B cell (primary cell): ENCODE measurements around the gene PAXIP1. TPM values are rescaled to one million over a fixed set of nuclear protein-coding genes. Genes with fewer than 3 reads are reported as not detected.

ENCODE experiments used
- ATAC-seq: fragments of 200-7000 bp; cut with Tn5 transposase; one replicate; pipeline ENCODE4 v1.10.0; 2021; ENCODE audit warnings: low read depth, mild to moderate bottlenecking, moderate number of reproducible peaks, moderate library complexity
- CTCF ChIA-PET: fragments of 350-600 bp; sonication (Branson Sonifier 250); formaldehyde crosslinking; loops from one replicate; lab custom pipeline; 2021; ENCODE audit warnings: antibody characterized with exemption, inconsistent platforms; lab: Charles Lee
- POLR2A ChIA-PET: fragments of 350-600 bp; sonication (Branson Sonifier 250); formaldehyde crosslinking; loops from one replicate; lab custom pipeline; 2021; ENCODE audit warnings: antibody characterized with exemption; lab: Charles Lee
- DNase-seq: peaks from one replicate; pipeline ENCODE4 v3.0.0; 2013
- H2AFZ ChIP-seq: 2 replicates; pipeline ENCODE4 v1.6.1; 2012; ENCODE audit warnings: mild to moderate bottlenecking, low read depth, low read length; ENCODE audit not compliant: insufficient read depth, poor library complexity, severe bottlenecking
- H3K27ac ChIP-seq, 2 donors: 1 replicate in 1 of 2; 2 replicates in 1 of 2; pipeline ENCODE4 v1.5.1; 2012 to 2013; ENCODE audit warnings: low read length in 2 of 2, mild to moderate bottlenecking in 2 of 2, moderate library complexity in 1 of 2
- H3K27me3 ChIP-seq, 4 experiments: fragments of 200-600 bp in 1 of 4; sonication (generic) in 1 of 4; replicated peaks in 1 of 4; 1 replicate in 2 of 4; 2 replicates in 2 of 4; pipeline versions ENCODE4 v1.6.1 to v1.7.0; 2013 to 2016; ENCODE audit warnings: low read length in 3 of 4, mild to moderate bottlenecking in 2 of 4, mixed read lengths in 1 of 4, moderate library complexity in 1 of 4; ENCODE audit not compliant: insufficient read depth in 4 of 4, control insufficient read depth in 3 of 4; ENCODE audit errors: control extremely low read depth in 1 of 4
- H3K36me3 ChIP-seq, 2 experiments: replicated peaks in 1 of 2; 1 replicate in 1 of 2; 2 replicates in 1 of 2; pipeline versions ENCODE4 v1.6.1 to v1.7.1; 2013; ENCODE audit warnings: low read length in 1 of 2; ENCODE audit not compliant: insufficient read depth in 2 of 2, control insufficient read depth in 1 of 2; ENCODE audit errors: control extremely low read depth in 1 of 2, extremely low read depth in 1 of 2
- H3K4me1 ChIP-seq, 2 donors: fragments of 200-600 bp in 1 of 2; sonication (generic) in 1 of 2; 1 replicate in 1 of 2; 2 replicates in 1 of 2; pipeline versions ENCODE4 v1.5.1 to v1.6.1; 2013 to 2017; ENCODE audit warnings: low read length in 2 of 2; ENCODE audit not compliant: control insufficient read depth in 2 of 2, insufficient read depth in 2 of 2
- H3K4me2 ChIP-seq: replicated peaks from 2 replicates; pipeline ENCODE3; 2012; ENCODE audit warnings: mild to moderate bottlenecking, low read depth, low read length; ENCODE audit not compliant: poor library complexity, severe bottlenecking
- H3K4me3 ChIP-seq, 5 experiments: fragments of 200-600 bp in 1 of 5; sonication (generic) in 1 of 5; 1 replicate in 3 of 5; 2 replicates in 2 of 5; pipeline versions ENCODE4 v1.5.1 to v1.7.0; 2011 to 2016; ENCODE audit warnings: low read length in 4 of 5, mild to moderate bottlenecking in 4 of 5, low read depth in 2 of 5, control low read depth in 1 of 5, moderate library complexity in 1 of 5; ENCODE audit not compliant: insufficient read depth in 1 of 5; ENCODE audit errors: control extremely low read depth in 1 of 5, extremely low read depth in 1 of 5
- H3K79me2 ChIP-seq: fragments of 200-600 bp; sonication (generic); one replicate; pipeline ENCODE4 v1.6.0; 2016; ENCODE audit warnings: low read length; ENCODE audit not compliant: control insufficient read depth, insufficient read depth
- H3K9ac ChIP-seq: fragments of 200-600 bp; sonication (generic); 2 replicates; pipeline ENCODE4 v1.6.1; 2017; ENCODE audit warnings: mild to moderate bottlenecking, low read length, moderate library complexity
- H3K9me3 ChIP-seq, 3 donors: one replicate each; pipeline versions ENCODE4 v1.6.1 to v1.7.1; 2013; ENCODE audit warnings: low read length in 2 of 3; ENCODE audit not compliant: control insufficient read depth in 2 of 3, insufficient read depth in 1 of 3; ENCODE audit errors: control extremely low read depth in 1 of 3
- H4K20me1 ChIP-seq: 2 replicates; pipeline ENCODE4 v1.6.0; 2012; ENCODE audit warnings: mild to moderate bottlenecking, low read length; ENCODE audit not compliant: insufficient read depth, control insufficient read depth, poor library complexity, severe bottlenecking
- H3K27ac Mint-ChIP-seq: one replicate; pipeline ENCODE4 v1.8.0; 2021; ENCODE audit warnings: mixed read lengths
- H3K27me3 Mint-ChIP-seq: one replicate; pipeline ENCODE4 v1.8.0; 2021; ENCODE audit warnings: mixed read lengths
- H3K4me1 Mint-ChIP-seq: one replicate; pipeline ENCODE4 v1.8.0; 2021; ENCODE audit warnings: mixed read lengths
- H3K4me3 Mint-ChIP-seq: one replicate; pipeline ENCODE4 v1.8.0; 2021; ENCODE audit warnings: mixed read lengths
- H3K9me3 Mint-ChIP-seq: one replicate; pipeline ENCODE4 v1.8.0; 2022; ENCODE audit warnings: mixed read lengths; ENCODE audit not compliant: insufficient read depth
- EZH2 ChIP-seq: IDR thresholded peaks from 2 replicates; pipeline ENCODE4 v1.6.1; 2012; ENCODE audit warnings: borderline replicate concordance, low read depth, mild to moderate bottlenecking, moderate library complexity, low read length; ENCODE audit not compliant: insufficient read depth, poor library complexity, severe bottlenecking
- WGBS: methylation state at CpG from one replicate; pipeline ENCODE4 v1.1.5; 2013; ENCODE audit warnings: missing lambda C conversion rate; ENCODE audit not compliant: insufficient coverage; 5-methylcytosine and 5-hydroxymethylcytosine counted together
- intact Hi-C: fragments of 100-400 bp; cut with micrococcal nuclease; formaldehyde crosslinking; loops from one replicate; pipeline ENCODE4 v1.10.0; 2022
- polyA plus RNA-seq: library from polyadenylated mRNA; depleted of rRNA; stranded (reverse); fragments of >200 nt; gene quantifications from 2 replicates; pipeline ENCODE4 v1.2.3, GENCODE V29; 2012
- total RNA-seq, 2 donors: library from RNA; stranded (reverse); fragments of 120-200 nt in 1 of 2; gene quantifications; 1 replicate in 1 of 2; 2 replicates in 1 of 2; pipeline versions ENCODE4 v1.2.3 to v1.2.4, GENCODE V29; 2013 to 2022
- TF ChIP-seq, protein P1 (sequence below): fragments of 200-600 bp; IDR thresholded peaks from one replicate; pipeline ENCODE4 v1.8.0; 2022; ENCODE audit warnings: antibody characterized with exemption, mild to moderate bottlenecking

PAXIP1 gene
- total and polyA plus RNA-seq, 2 donors (not counting 1 experiment from before 2014, with no cell fraction given): 9.2 to 18.5 TPM

DNA sequence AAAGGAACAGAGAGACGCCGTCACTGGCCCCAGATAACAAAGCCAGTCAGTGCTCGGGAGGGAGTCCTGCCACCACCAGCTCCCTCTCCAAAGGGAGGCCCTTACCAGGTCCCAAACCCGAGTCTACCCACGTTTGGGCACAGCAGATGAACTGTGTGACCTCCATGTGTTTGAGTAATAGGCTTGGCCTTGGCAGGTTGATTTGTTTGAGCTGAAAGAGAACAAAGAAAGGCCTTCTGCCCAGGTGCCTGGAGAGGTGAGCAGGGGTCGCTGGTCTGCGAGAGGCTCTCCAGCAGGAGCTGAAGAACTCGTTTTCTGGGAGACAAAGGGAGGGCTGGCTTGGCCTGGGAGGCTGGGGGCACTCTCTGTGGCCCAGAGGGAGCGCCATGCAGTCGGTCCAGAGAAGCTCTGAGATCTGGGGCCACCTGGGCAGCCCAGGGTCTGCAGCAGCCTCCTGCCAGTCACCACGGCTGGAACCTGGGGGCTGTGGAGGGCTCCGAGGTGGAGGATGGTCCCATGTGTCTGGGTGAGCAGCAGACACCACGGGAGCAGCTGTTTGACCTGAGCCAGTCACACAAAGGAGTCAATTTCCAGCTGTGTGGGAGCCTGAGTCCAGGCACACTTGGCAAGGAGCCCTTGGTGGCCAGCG lies 99.7 kb downstream of the PAXIP1 start:
- intact Hi-C loops: no loop called here
- Histone ChIP-seq H2AFZ (no peak overlapping the region), H3K9me3 (peaks cover 0 to 7% (median 0%) of the 10 kb centered on the region in 3 donors), H3K9ac (no peak overlapping the region), H3K27ac (no peak overlapping the region), H3K36me3 (no peaks in the 10 kb centered on the region), H3K4me1 (no peaks in the 10 kb centered on the region), H3K27me3 (no peaks in the 10 kb centered on the region), H4K20me1 (no peaks in the 10 kb centered on the region), H3K79me2 (no peaks in the 10 kb centered on the region), H3K4me2 (no peak overlapping the region), H3K4me3 (no peak overlapping the region)
- ATAC-seq (no peak), DNase-seq (no peak)
- no peak overlapping the region for H3K27ac Mint-ChIP-seq
- peaks cover 8% of the 10 kb centered on the region for H3K27me3 Mint-ChIP-seq
- peaks cover 2% of the 10 kb centered on the region for H3K9me3 Mint-ChIP-seq
- POLR2A ChIA-PET: no interaction called here
- WGBS: 75% methylated on average over 9 of the region's 14 CpGs
- CTCF ChIA-PET: interaction anchor here (3.9 kb wide), 1 partner anchor 10 kb away, joined by 16 read pairs; no protein-coding TSS in a partner anchor
- peaks cover 3% of the 10 kb centered on the region for H3K4me1 Mint-ChIP-seq
- TF ChIP-seq EZH2: no peak
- TF ChIP-seq, protein P1, sequence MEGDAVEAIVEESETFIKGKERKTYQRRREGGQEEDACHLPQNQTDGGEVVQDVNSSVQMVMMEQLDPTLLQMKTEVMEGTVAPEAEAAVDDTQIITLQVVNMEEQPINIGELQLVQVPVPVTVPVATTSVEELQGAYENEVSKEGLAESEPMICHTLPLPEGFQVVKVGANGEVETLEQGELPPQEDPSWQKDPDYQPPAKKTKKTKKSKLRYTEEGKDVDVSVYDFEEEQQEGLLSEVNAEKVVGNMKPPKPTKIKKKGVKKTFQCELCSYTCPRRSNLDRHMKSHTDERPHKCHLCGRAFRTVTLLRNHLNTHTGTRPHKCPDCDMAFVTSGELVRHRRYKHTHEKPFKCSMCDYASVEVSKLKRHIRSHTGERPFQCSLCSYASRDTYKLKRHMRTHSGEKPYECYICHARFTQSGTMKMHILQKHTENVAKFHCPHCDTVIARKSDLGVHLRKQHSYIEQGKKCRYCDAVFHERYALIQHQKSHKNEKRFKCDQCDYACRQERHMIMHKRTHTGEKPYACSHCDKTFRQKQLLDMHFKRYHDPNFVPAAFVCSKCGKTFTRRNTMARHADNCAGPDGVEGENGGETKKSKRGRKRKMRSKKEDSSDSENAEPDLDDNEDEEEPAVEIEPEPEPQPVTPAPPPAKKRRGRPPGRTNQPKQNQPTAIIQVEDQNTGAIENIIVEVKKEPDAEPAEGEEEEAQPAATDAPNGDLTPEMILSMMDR: no peak
- no peak overlapping the region for H3K4me3 Mint-ChIP-seq

DNA sequence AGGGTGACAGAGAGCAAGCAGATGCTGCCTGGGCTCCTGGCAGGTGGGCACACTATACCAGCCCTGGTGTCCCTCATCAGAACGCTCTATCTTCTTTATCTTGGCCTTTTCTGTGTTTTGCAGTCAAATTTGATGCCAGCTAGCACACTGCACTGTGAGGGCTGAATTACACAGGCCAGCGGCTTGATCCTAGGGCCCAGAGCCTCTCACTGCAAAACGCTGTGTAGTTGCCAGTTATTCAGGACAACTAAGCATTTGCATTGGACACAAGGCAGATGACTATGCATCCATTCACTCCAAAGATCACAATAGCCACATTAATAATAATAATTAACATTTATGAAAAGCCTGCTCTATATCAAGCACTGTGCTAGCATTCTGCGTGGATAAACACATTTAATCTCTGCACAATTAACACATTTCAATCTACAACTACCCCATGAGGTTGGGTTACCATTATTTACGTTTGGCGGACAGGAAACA lies 100.3 kb downstream of the PAXIP1 start:
- no peaks in the 10 kb centered on the region for H3K9me3 Mint-ChIP-seq
- peaks cover 4% of the 10 kb centered on the region for H3K27me3 Mint-ChIP-seq
- H2AFZ ChIP-seq: no peak overlapping the region
- TF ChIP-seq EZH2: no peak
- TF ChIP-seq, protein P1: no peak
- H4K20me1 ChIP-seq: no peaks in the 10 kb centered on the region
- H3K4me3 Mint-ChIP-seq: no peak overlapping the region
- H3K4me2 ChIP-seq: no peak overlapping the region
- no peaks in the 10 kb centered on the region for H3K27me3 ChIP-seq
- no peaks in the 10 kb centered on the region for H3K79me2 ChIP-seq
- no peak overlapping the region for H3K27ac Mint-ChIP-seq
- DNase-seq (no peak), ATAC-seq (no peak)
- CTCF ChIA-PET: interaction anchor here (3.9 kb wide), 1 partner anchor 11 kb away, joined by 16 read pairs; no protein-coding TSS in a partner anchor
- no peak overlapping the region for H3K4me3 ChIP-seq
- POLR2A ChIA-PET: no interaction called here
- no peak overlapping the region for H3K9ac ChIP-seq
- no peaks in the 10 kb centered on the region for H3K36me3 ChIP-seq
- no peaks in the 10 kb centered on the region for H3K4me1 ChIP-seq
- no peaks in the 10 kb centered on the region for H3K4me1 Mint-ChIP-seq
- WGBS: 95% methylated on average over 4 of the region's 6 CpGs
- intact Hi-C loops: no loop called here
- H3K27ac ChIP-seq: no peak overlapping the region
- peaks cover 0 to 6% (median 0%) of the 10 kb centered on the region in 3 donors for H3K9me3 ChIP-seq
